H9 (cell line): ENCODE measurements around the gene NUP210. TPM values are rescaled to one million over a fixed set of nuclear protein-coding genes. Genes with fewer than 3 reads are reported as not detected.
A peak's percentile ranks its signal among the peaks of the same experiment; 100 is the strongest.

Source experiments
- DNase-seq: peaks from one replicate; pipeline ENCODE4 v3.0.0-alpha.2; 2017
- H2AFZ ChIP-seq: one replicate; pipeline ENCODE4 v1.6.1; 2013; ENCODE audit warnings: mild to moderate bottlenecking, low read length, control low read depth, moderate library complexity
- H2AK5ac ChIP-seq: 2 replicates; pipeline ENCODE4 v1.6.1; 2013; ENCODE audit warnings: low read length, control low read depth, mixed read lengths; ENCODE audit not compliant: insufficient read length
- H2BK120ac ChIP-seq: one replicate; pipeline ENCODE4 v1.6.1; 2013; ENCODE audit warnings: low read depth, mild to moderate bottlenecking, low read length, control low read depth, inconsistent platforms; ENCODE audit not compliant: poor library complexity, severe bottlenecking
- H2BK12ac ChIP-seq: 2 replicates; pipeline ENCODE4 v1.6.1; 2013; ENCODE audit warnings: low read length, control low read depth, mixed read lengths, low read depth; ENCODE audit not compliant: insufficient read length
- H2BK15ac ChIP-seq: 2 replicates; pipeline ENCODE4 v1.6.1; 2013; ENCODE audit warnings: low read depth, low read length, control low read depth
- H2BK20ac ChIP-seq: one replicate; pipeline ENCODE4 v1.6.1; 2013; ENCODE audit warnings: low read depth, mild to moderate bottlenecking, low read length, control low read depth, inconsistent platforms; ENCODE audit not compliant: poor library complexity, severe bottlenecking
- H2BK5ac ChIP-seq: 2 replicates; pipeline ENCODE4 v1.6.1; 2013; ENCODE audit warnings: low read length, control low read depth, mixed read lengths; ENCODE audit not compliant: insufficient read length
- H3K14ac ChIP-seq: 2 replicates; pipeline ENCODE4 v1.6.1; 2013; ENCODE audit warnings: low read length, control low read depth; ENCODE audit not compliant: insufficient read depth
- H3K18ac ChIP-seq: 2 replicates; pipeline ENCODE4 v1.6.1; 2013; ENCODE audit warnings: low read depth, mild to moderate bottlenecking, mixed read lengths, low read length, control low read depth; ENCODE audit not compliant: insufficient read length
- H3K23ac ChIP-seq: 2 replicates; pipeline ENCODE4 v1.6.1; 2013; ENCODE audit warnings: low read length, control low read depth, mixed read lengths, low read depth; ENCODE audit not compliant: insufficient read length
- H3K23me2 ChIP-seq: 2 replicates; pipeline ENCODE4 v1.6.1; 2013; ENCODE audit warnings: low read depth, mild to moderate bottlenecking, mixed read lengths, low read length, control low read depth; ENCODE audit not compliant: insufficient read length, poor library complexity, severe bottlenecking
- H3K27ac ChIP-seq: 2 replicates; pipeline ENCODE4 v1.5.1; 2013; ENCODE audit warnings: low read length, control low read depth, mixed read lengths, low read depth; ENCODE audit not compliant: insufficient read length
- H3K27me3 ChIP-seq: 2 replicates; pipeline ENCODE4 v1.6.1; 2013; ENCODE audit warnings: low read length, control low read depth, inconsistent platforms; ENCODE audit not compliant: insufficient read depth
- H3K4ac ChIP-seq: 2 replicates; pipeline ENCODE4 v1.6.1; 2013; ENCODE audit warnings: low read depth, mild to moderate bottlenecking, control low read depth, inconsistent platforms, low read length, moderate library complexity
- H3K4me1 ChIP-seq: 2 replicates; pipeline ENCODE4 v1.6.1; 2013; ENCODE audit warnings: low read length, control low read depth, inconsistent platforms; ENCODE audit not compliant: insufficient read depth
- H3K4me2 ChIP-seq: 2 replicates; pipeline ENCODE4 v1.6.1; 2013; ENCODE audit warnings: low read length, control low read depth, mixed read lengths; ENCODE audit not compliant: insufficient read length, insufficient read depth
- H3K56ac ChIP-seq: 2 replicates; pipeline ENCODE4 v1.6.1; 2013; ENCODE audit warnings: low read depth, mild to moderate bottlenecking, mixed read lengths, low read length, control low read depth; ENCODE audit not compliant: insufficient read length
- H3K79me1 ChIP-seq: 2 replicates; pipeline ENCODE4 v1.6.1; 2013; ENCODE audit warnings: low read depth, mild to moderate bottlenecking, moderate library complexity, low read length, control low read depth, inconsistent platforms; ENCODE audit not compliant: insufficient read depth, poor library complexity, severe bottlenecking
- H3K79me2 ChIP-seq: 2 replicates; pipeline ENCODE4 v1.6.1; 2013; ENCODE audit warnings: low read length, control low read depth, inconsistent platforms; ENCODE audit not compliant: insufficient read depth
- H3K9ac ChIP-seq: 2 replicates; pipeline ENCODE4 v1.6.1; 2013; ENCODE audit warnings: low read length, control low read depth, mixed read lengths; ENCODE audit not compliant: insufficient read length; ENCODE audit errors: extremely low read depth
- H3K9me3 ChIP-seq: one replicate; pipeline ENCODE4 v1.6.1; 2013; ENCODE audit warnings: low read depth, low read length, inconsistent platforms; ENCODE audit not compliant: control insufficient read depth
- H3T11ph ChIP-seq: one replicate; pipeline ENCODE4 v1.6.1; 2013; ENCODE audit warnings: mild to moderate bottlenecking, low read length, control low read depth, inconsistent platforms
- H4K20me1 ChIP-seq: one replicate; pipeline ENCODE4 v1.6.1; 2013; ENCODE audit not compliant: control insufficient read depth, insufficient read length, insufficient read depth
- H4K5ac ChIP-seq: 2 replicates; pipeline ENCODE4 v1.6.1; 2013; ENCODE audit warnings: low read depth, mild to moderate bottlenecking, mixed read lengths, low read length, control low read depth; ENCODE audit not compliant: insufficient read length
- H4K8ac ChIP-seq: replicated peaks from 2 replicates; pipeline ENCODE4 v1.6.1; 2013; ENCODE audit warnings: low read length, control low read depth, mixed read lengths, low read depth; ENCODE audit not compliant: insufficient read length
- H4K91ac ChIP-seq: 2 replicates; pipeline ENCODE4 v1.6.1; 2013; ENCODE audit warnings: low read depth, mild to moderate bottlenecking, moderate library complexity, mixed read lengths, low read length, control low read depth; ENCODE audit not compliant: insufficient read length
- H3K27ac Mint-ChIP-seq, 3 experiments: 2 replicates in 2 of 3; 3 replicates in 1 of 3; pipeline ENCODE4 v1.8.0; 2020 to 2021; ENCODE audit warnings: mixed read lengths in 3 of 3, mild to moderate bottlenecking in 1 of 3, moderate library complexity in 1 of 3
- H3K27me3 Mint-ChIP-seq: 2 replicates; pipeline ENCODE4 v1.8.0; 2021; ENCODE audit warnings: low read depth, mild to moderate bottlenecking, moderate library complexity, mixed read lengths
- H3K36me3 Mint-ChIP-seq, 3 experiments: 2 replicates in 2 of 3; 3 replicates in 1 of 3; pipeline ENCODE4 v1.8.0; 2020 to 2021; ENCODE audit warnings: low read depth in 3 of 3, mixed read lengths in 3 of 3; ENCODE audit not compliant: insufficient read depth in 1 of 3
- H3K4me1 Mint-ChIP-seq, 2 experiments: 2 replicates each; pipeline ENCODE4 v1.8.0; 2020; ENCODE audit warnings: mixed read lengths in 2 of 2
- H3K4me3 Mint-ChIP-seq, 2 experiments: 2 replicates in 1 of 2; 3 replicates in 1 of 2; pipeline ENCODE4 v1.8.0; 2020 to 2021; ENCODE audit warnings: mild to moderate bottlenecking in 2 of 2, mixed read lengths in 2 of 2, moderate library complexity in 1 of 2
- H3K9me3 Mint-ChIP-seq, 2 experiments: 2 replicates in 1 of 2; 3 replicates in 1 of 2; pipeline ENCODE4 v1.8.0; 2020; ENCODE audit warnings: mild to moderate bottlenecking in 2 of 2, mixed read lengths in 2 of 2, moderate library complexity in 1 of 2
- WGBS: extraction: QIAGEN DNeasy Blood & Tissue Kit; methylation state at CpG from one replicate; pipeline ENCODE4 v1.1.7; 2013; ENCODE audit warnings: missing lambda C conversion rate, low lambda C conversion rate, mixed read lengths; ENCODE audit not compliant: insufficient read length; ENCODE audit errors: extremely low coverage; 5-methylcytosine and 5-hydroxymethylcytosine counted together
- total RNA-seq: library from RNA; stranded (reverse); gene quantifications from 2 replicates; pipeline ENCODE4 v1.2.1, GENCODE V29; 2021
- TF ChIP-seq, protein P1 (sequence below): fragments of 200-600 bp; sonication (generic); conservative IDR thresholded peaks from 3 replicates; pipeline ENCODE4 v1.8.0; 2021; ENCODE audit warnings: antibody characterized with exemption, mild to moderate bottlenecking

The NUP210 gene
- total RNA-seq, 1 experiment from 2014 or later, result 48.8 TPM

DNA sequence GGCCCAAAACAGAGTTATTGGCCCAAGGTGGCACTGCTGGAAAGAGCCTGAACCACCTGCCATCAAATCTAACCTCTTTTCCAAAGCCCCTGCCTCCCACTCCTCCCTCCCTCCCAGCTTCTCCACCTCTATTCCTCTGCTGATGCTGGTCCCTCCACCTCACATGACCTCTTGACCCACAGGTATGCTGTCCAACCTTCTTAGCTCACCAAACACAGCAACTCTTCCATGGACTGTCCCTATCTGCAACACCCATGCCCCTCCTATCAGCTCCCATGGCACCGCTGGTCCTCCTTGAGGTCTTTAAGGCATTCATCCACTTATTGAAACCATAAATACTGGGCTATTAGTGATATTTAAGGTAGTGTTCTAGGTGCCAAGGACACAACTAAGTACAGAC is 12.6 kb downstream of the NUP210 start:
- Histone ChIP-seq H3K27ac (no peak overlapping the region), H3K9me3 (no peaks in the 10 kb centered on the region), H3K4me1 (no peaks in the 10 kb centered on the region), H3K79me1 (no peaks in the 10 kb centered on the region), H3K79me2 (peaks cover 3% of the 10 kb centered on the region; the same call in 1 of the 2 replicates), H3K23ac (no peak overlapping the region), H2AK5ac (no peak overlapping the region), H3K4me2 (no peak overlapping the region), H3K23me2 (no peaks in the 10 kb centered on the region), H3K4ac (no peak overlapping the region), H3K56ac (no peak overlapping the region), H2BK12ac (no peak overlapping the region), H3K9ac (no peak overlapping the region), H3T11ph (no peak overlapping the region), H3K14ac (no peak overlapping the region), H3K18ac (no peak overlapping the region), H2BK15ac (no peak overlapping the region), H3K27me3 (no peaks in the 10 kb centered on the region), H4K5ac (no peak overlapping the region), H4K20me1 (no peaks in the 10 kb centered on the region), H4K91ac (no peak overlapping the region), H2BK120ac (no peak overlapping the region), H2BK20ac (no peak overlapping the region), H2BK5ac (no peak overlapping the region), H4K8ac (no peak overlapping the region), H2AFZ (no peak overlapping the region)
- DNase-seq, result no peak
- H3K27ac Mint-ChIP-seq, result peak overlapping the region in 2 of 3 experiments; percentile 5 to 41; a peak in 1 of 7 replicates
- no peaks in the 10 kb centered on the region; the same call in 1 of the 2 replicates for H3K27me3 Mint-ChIP-seq
- peaks cover 0 to 2% of the 10 kb centered on the region in 2 experiments; a peak in 3 of 5 replicates for H3K9me3 Mint-ChIP-seq
- no CpG with 5 or more reads among the region's 1 CpG for WGBS
- H3K4me3 Mint-ChIP-seq, result no peak overlapping the region
- TF ChIP-seq, protein P1, sequence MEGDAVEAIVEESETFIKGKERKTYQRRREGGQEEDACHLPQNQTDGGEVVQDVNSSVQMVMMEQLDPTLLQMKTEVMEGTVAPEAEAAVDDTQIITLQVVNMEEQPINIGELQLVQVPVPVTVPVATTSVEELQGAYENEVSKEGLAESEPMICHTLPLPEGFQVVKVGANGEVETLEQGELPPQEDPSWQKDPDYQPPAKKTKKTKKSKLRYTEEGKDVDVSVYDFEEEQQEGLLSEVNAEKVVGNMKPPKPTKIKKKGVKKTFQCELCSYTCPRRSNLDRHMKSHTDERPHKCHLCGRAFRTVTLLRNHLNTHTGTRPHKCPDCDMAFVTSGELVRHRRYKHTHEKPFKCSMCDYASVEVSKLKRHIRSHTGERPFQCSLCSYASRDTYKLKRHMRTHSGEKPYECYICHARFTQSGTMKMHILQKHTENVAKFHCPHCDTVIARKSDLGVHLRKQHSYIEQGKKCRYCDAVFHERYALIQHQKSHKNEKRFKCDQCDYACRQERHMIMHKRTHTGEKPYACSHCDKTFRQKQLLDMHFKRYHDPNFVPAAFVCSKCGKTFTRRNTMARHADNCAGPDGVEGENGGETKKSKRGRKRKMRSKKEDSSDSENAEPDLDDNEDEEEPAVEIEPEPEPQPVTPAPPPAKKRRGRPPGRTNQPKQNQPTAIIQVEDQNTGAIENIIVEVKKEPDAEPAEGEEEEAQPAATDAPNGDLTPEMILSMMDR, result no peak
- peaks cover 0 to 15% (median 8%) of the 10 kb centered on the region in 3 experiments; a peak in 3 of 7 replicates for H3K36me3 Mint-ChIP-seq
- peaks cover 9 to 15% of the 10 kb centered on the region in 2 experiments for H3K4me1 Mint-ChIP-seq
